Left renal pelvis (tissue), 4 donors: ENCODE results near the gene VAMP2. TPM values are rescaled to one million over a fixed set of nuclear protein-coding genes. Genes with fewer than 3 reads are reported as not detected.

Experiments used
- DNase-seq, 4 donors: peaks; one replicate each; pipeline ENCODE4 v3.0.0-alpha.2; 2013; ENCODE audit warnings: low read depth in 4 of 4, low spot score in 3 of 4
- polyA plus RNA-seq, 4 donors: library from polyadenylated mRNA; unstranded; fragments of 120-200 nt; gene quantifications; one replicate each; pipeline ENCODE4 v1.2.1, GENCODE V29; 2013; ENCODE audit not compliant: insufficient read length in 4 of 4

VAMP2 gene
- polyA plus RNA-seq, 4 donors = 108 to 140 (median 118) TPM

- peak in 1 of 4 donors; percentile 27 for DNase-seq
These were observed 52.9 kb downstream of the VAMP2 start for GRCh38 chr17:8109661-8110455.

Other genes starting within 250 kb of the VAMP2 start
- 1 to 10 TPM; 3.9 to 6.4 (median 4.9) TPM for gene RNF227, start 246.7 kb downstream of the VAMP2 start, polyA plus RNA-seq
- 10 to 100 TPM in 3 of 4 donors, 1 to 10 TPM in 1; 9.6 to 28.0 (median 15.3) TPM for gene KCNAB3, start 233.1 kb downstream of the VAMP2 start, polyA plus RNA-seq
- 100 to 1,000 TPM in 3 of 4 donors, 10 to 100 TPM in 1; 90.8 to 137 (median 132) TPM for gene TRAPPC1, start 231.0 kb downstream of the VAMP2 start, polyA plus RNA-seq
- 10 to 100 TPM; 44.2 to 67.3 (median 54.4) TPM for gene CNTROB, start 230.7 kb downstream of the VAMP2 start, polyA plus RNA-seq
- under 1 TPM in 3 of 4 donors, not detected in 1; 0.10 to 0.34 (median 0.18) TPM for gene GUCY2D, start 160.3 kb downstream of the VAMP2 start, polyA plus RNA-seq
- 1 to 10 TPM in 1 of 4 donors, under 1 TPM in 2, not detected in 1; 0.72 to 1.8 (median 0.95) TPM for gene ALOX15B, start 123.9 kb downstream of the VAMP2 start, polyA plus RNA-seq
- 1 to 10 TPM in 1 of 4 donors, under 1 TPM in 2, not detected in 1; 0.54 to 1.1 (median 0.72) TPM for gene ALOX12B, start 75.2 kb downstream of the VAMP2 start, polyA plus RNA-seq
- gene ALOXE3, start 44.4 kb downstream of the VAMP2 start, polyA plus RNA-seq = under 1 TPM in 1 of 4 donors, not detected in 3; 0.24 TPM
- gene HES7, start 38.8 kb downstream of the VAMP2 start, polyA plus RNA-seq = under 1 TPM in 1 of 4 donors, not detected in 3; 0.10 TPM
- 10 to 100 TPM; 19.6 to 94.0 (median 29.7) TPM for gene PER1, start 10.5 kb downstream of the VAMP2 start, polyA plus RNA-seq
- 10 to 100 TPM; 13.6 to 25.0 (median 24.3) TPM for gene TMEM107, start 13.4 kb upstream of the VAMP2 start, polyA plus RNA-seq
- gene BORCS6, start 27.2 kb upstream of the VAMP2 start, polyA plus RNA-seq = 1 to 10 TPM; 3.0 to 5.0 (median 3.6) TPM
- gene AURKB, start 47.6 kb upstream of the VAMP2 start, polyA plus RNA-seq = 10 to 100 TPM; 25.7 to 35.6 (median 31.6) TPM
- 10 to 100 TPM; 20.9 to 44.8 (median 30.1) TPM for gene CTC1, start 85.1 kb upstream of the VAMP2 start, polyA plus RNA-seq
- gene PFAS, start 86.3 kb upstream of the VAMP2 start, polyA plus RNA-seq = 10 to 100 TPM; 29.2 to 45.8 (median 41.8) TPM
- gene RANGRF, start 125.7 kb upstream of the VAMP2 start, polyA plus RNA-seq = 10 to 100 TPM; 25.0 to 30.9 (median 26.7) TPM
- gene SLC25A35, start 132.5 kb upstream of the VAMP2 start, polyA plus RNA-seq = 1 to 10 TPM; 3.3 to 5.6 (median 3.6) TPM
- gene ARHGEF15, start 147.3 kb upstream of the VAMP2 start, polyA plus RNA-seq = 10 to 100 TPM in 3 of 4 donors, 1 to 10 TPM in 1; 9.2 to 18.3 (median 16.4) TPM
- not detected for gene ODF4, start 176.9 kb upstream of the VAMP2 start, polyA plus RNA-seq
- gene RPL26, start 220.2 kb upstream of the VAMP2 start, polyA plus RNA-seq = 1,000 to 10,000 TPM; 2,282 to 2,993 (median 2,635) TPM
- under 1 TPM in 2 of 4 donors, not detected in 2; 0.07 to 0.12 TPM for gene RNF222, start 234.9 kb upstream of the VAMP2 start, polyA plus RNA-seq